Upper lobe of right lung (tissue), 1 donor: ENCODE data around the gene RRAGA. TPM values are rescaled to one million over a fixed set of nuclear protein-coding genes. Genes with fewer than 3 reads are reported as not detected.

Source experiments
- ATAC-seq: fragments of 200-7000 bp; cut with Tn5 transposase; one replicate; pipeline ENCODE4 v1.9.1; 2020; ENCODE audit warnings: mild to moderate bottlenecking, moderate library complexity
- DNase-seq: peaks from one replicate; pipeline ENCODE4 v3.0.0-alpha.2; 2020
- H3K27ac ChIP-seq: fragments of 200-600 bp; one replicate; pipeline ENCODE4 v1.8.0; 2022
- H3K27me3 ChIP-seq: fragments of 200-600 bp; one replicate; pipeline ENCODE4 v1.8.0; 2022; ENCODE audit warnings: mild to moderate bottlenecking
- H3K36me3 ChIP-seq: fragments of 200-600 bp; one replicate; pipeline ENCODE4 v1.8.0; 2022
- H3K4me1 ChIP-seq: fragments of 200-600 bp; one replicate; pipeline ENCODE4 v1.8.0; 2022
- H3K4me3 ChIP-seq: fragments of 200-600 bp; one replicate; pipeline ENCODE4 v1.8.0; 2022; ENCODE audit warnings: mild to moderate bottlenecking
- H3K9me3 ChIP-seq: fragments of 200-600 bp; one replicate; pipeline ENCODE4 v1.8.0; 2022
- intact Hi-C: fragments of 100-400 bp; cut with DNase I; formaldehyde crosslinking; loops from one replicate; pipeline ENCODE4 v1.11.0; 2022
- total RNA-seq: library from RNA; stranded (reverse); fragmentation: NEBNext Ultra II Directional; extraction: Animal tissue kit (Norgen Biotek cat#: 25700); gene quantifications from one replicate; pipeline ENCODE4 v1.2.1, GENCODE V29; 2021
- TF ChIP-seq, protein P1 (sequence below): fragments of 200-600 bp; IDR thresholded peaks from one replicate; pipeline ENCODE4 v1.8.0; 2022; ENCODE audit warnings: antibody characterized with exemption
- donor health status: DM: no; HTN: yes; CAD: no; lungs with severe emphysema.

The RRAGA gene
- total RNA-seq, 1 donor from 2014 or later: 71.4 TPM

GRCh38 chr9:19022206-19022605, 27.0 kb upstream of the RRAGA start:
- Histone ChIP-seq H3K36me3 (no peaks in the 10 kb centered on the region), H3K27ac (no peak overlapping the region), H3K9me3 (no peaks in the 10 kb centered on the region), H3K4me3 (no peak overlapping the region), H3K27me3 (no peaks in the 10 kb centered on the region), H3K4me1 (no peaks in the 10 kb centered on the region)
- DNase-seq (no peak), ATAC-seq (no peak)
- TF ChIP-seq, protein P1, sequence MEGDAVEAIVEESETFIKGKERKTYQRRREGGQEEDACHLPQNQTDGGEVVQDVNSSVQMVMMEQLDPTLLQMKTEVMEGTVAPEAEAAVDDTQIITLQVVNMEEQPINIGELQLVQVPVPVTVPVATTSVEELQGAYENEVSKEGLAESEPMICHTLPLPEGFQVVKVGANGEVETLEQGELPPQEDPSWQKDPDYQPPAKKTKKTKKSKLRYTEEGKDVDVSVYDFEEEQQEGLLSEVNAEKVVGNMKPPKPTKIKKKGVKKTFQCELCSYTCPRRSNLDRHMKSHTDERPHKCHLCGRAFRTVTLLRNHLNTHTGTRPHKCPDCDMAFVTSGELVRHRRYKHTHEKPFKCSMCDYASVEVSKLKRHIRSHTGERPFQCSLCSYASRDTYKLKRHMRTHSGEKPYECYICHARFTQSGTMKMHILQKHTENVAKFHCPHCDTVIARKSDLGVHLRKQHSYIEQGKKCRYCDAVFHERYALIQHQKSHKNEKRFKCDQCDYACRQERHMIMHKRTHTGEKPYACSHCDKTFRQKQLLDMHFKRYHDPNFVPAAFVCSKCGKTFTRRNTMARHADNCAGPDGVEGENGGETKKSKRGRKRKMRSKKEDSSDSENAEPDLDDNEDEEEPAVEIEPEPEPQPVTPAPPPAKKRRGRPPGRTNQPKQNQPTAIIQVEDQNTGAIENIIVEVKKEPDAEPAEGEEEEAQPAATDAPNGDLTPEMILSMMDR: no peak
- intact Hi-C loops: loop anchor here (10.0 kb wide), 1 partner anchor 767 kb away; no protein-coding TSS in a partner anchor

DNA sequence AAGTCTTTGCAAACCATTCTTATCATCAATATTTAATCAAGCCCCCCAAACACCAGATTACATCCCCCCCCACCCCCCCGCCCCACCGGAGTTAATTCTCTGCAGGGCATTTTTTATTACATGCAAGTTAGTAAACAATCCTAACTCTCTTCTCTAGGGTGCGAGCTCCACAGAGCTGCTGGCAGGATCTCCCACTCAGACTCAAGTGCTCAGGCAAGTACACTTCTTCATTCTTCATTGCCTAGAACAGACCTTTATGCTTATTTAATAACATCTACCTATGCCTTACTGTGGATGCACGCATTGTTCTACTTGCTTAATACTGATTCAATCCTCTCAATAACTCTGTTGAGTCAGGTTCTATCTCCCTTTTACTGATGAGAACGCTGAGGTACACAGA, 26.1 kb upstream of the RRAGA start:
- TF ChIP-seq, protein P1: no peak
- H3K4me3 ChIP-seq: no peak overlapping the region
- intact Hi-C loops: loop anchor here (10.0 kb wide), 1 partner anchor 768 kb away; no protein-coding TSS in a partner anchor
- H3K27me3 ChIP-seq: no peaks in the 10 kb centered on the region
- H3K4me1 ChIP-seq: no peaks in the 10 kb centered on the region
- H3K9me3 ChIP-seq: no peaks in the 10 kb centered on the region
- DNase-seq (no peak), ATAC-seq (peak; percentile 66)
- no peaks in the 10 kb centered on the region for H3K36me3 ChIP-seq
- H3K27ac ChIP-seq: no peak overlapping the region

DNA sequence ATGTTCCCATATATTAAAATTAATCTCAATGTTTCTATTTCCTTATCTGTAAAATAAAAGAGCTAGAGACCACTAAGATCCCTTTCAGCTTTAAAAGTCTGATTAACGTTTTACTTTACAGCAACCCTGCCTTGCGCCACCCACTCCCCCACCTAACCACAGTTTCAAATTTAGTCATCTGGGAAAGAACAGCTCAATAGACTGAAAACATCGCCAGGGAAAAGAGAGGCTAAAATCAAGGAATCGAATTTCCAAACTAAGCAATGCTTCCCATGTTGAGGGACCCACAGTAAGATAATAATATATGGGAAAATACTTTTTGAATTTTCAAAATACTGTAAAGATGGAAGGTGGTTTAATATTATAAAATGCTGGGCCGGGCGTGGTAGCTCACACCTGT, 22.9 kb upstream of the RRAGA start:
- TF ChIP-seq, protein P1: no peak
- ATAC-seq (no peak), DNase-seq (no peak)
- Histone ChIP-seq H3K4me1 (no peaks in the 10 kb centered on the region), H3K4me3 (no peak overlapping the region), H3K9me3 (no peaks in the 10 kb centered on the region), H3K27me3 (no peaks in the 10 kb centered on the region), H3K36me3 (no peaks in the 10 kb centered on the region), H3K27ac (no peak overlapping the region)
- intact Hi-C loops: loop anchor here (10.0 kb wide), 1 partner anchor 772 kb away; no protein-coding TSS in a partner anchor

- no peak for ATAC-seq
- no peaks in the 10 kb centered on the region for H3K4me1 ChIP-seq
- no peak for DNase-seq
- intact Hi-C loops: loop anchor here (10.0 kb wide), 1 partner anchor 773 kb away; no protein-coding TSS in a partner anchor
- no peak overlapping the region for H3K27ac ChIP-seq
- no peaks in the 10 kb centered on the region for H3K27me3 ChIP-seq
- no peaks in the 10 kb centered on the region for H3K36me3 ChIP-seq
- TF ChIP-seq, protein P1: no peak
- no peak overlapping the region for H3K4me3 ChIP-seq
- no peaks in the 10 kb centered on the region for H3K9me3 ChIP-seq
These were observed 21.4 kb upstream of the RRAGA start for GRCh38 chr9:19027825-19028224.

DNA sequence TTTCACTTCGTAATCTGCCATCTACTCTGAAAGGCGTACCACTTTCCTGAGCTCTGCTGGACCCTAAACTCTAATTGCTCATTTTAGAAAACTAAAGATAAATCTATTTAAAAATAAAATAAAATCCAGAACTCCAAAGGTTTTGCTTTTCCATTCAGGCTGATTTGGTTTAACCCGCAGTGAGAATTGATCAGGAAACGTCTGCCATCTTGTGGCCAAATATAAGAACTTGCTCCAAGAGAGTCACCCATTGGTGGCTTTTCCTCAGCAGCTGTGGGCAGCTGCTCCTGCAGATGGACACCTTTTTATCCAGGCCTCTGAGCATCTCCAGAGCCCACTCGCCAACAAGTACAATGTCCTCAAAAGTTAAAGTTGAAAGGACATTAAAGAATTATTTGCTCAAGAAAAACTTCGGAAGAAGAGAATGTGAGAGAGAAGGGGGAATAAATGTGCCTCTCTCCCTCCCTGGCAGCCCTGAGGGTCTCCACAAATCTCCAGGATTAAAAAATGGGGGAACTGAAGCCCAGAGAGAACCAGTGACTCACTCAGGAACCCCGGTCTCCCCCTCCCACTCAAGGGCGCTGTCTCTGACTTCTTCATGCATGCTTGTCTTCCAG, 20.3 kb upstream of the RRAGA start:
- no peak for DNase-seq
- Histone ChIP-seq H3K27ac (no peak overlapping the region), H3K4me1 (no peaks in the 10 kb centered on the region), H3K4me3 (no peak overlapping the region), H3K9me3 (no peaks in the 10 kb centered on the region), H3K27me3 (no peaks in the 10 kb centered on the region), H3K36me3 (no peaks in the 10 kb centered on the region)
- TF ChIP-seq, protein P1: peak; percentile 81
- intact Hi-C loops: loop anchor here (10.0 kb wide), 1 partner anchor 774 kb away; no protein-coding TSS in a partner anchor
- ATAC-seq: peak; percentile 83
